H9 (cell line): ENCODE data around the gene TSC2. TPM values are rescaled to one million over a fixed set of nuclear protein-coding genes. Genes with fewer than 3 reads are reported as not detected.

ENCODE experiments used
- DNase-seq: peaks from one replicate; pipeline ENCODE4 v3.0.0-alpha.2; 2017
- H2AFZ ChIP-seq: one replicate; pipeline ENCODE4 v1.6.1; 2013; ENCODE audit warnings: mild to moderate bottlenecking, low read length, control low read depth, moderate library complexity
- H2AK5ac ChIP-seq: 2 replicates; pipeline ENCODE4 v1.6.1; 2013; ENCODE audit warnings: low read length, control low read depth, mixed read lengths; ENCODE audit not compliant: insufficient read length
- H2BK120ac ChIP-seq: one replicate; pipeline ENCODE4 v1.6.1; 2013; ENCODE audit warnings: low read depth, mild to moderate bottlenecking, low read length, control low read depth, inconsistent platforms; ENCODE audit not compliant: poor library complexity, severe bottlenecking
- H2BK12ac ChIP-seq: 2 replicates; pipeline ENCODE4 v1.6.1; 2013; ENCODE audit warnings: low read length, control low read depth, mixed read lengths, low read depth; ENCODE audit not compliant: insufficient read length
- H2BK15ac ChIP-seq: 2 replicates; pipeline ENCODE4 v1.6.1; 2013; ENCODE audit warnings: low read depth, low read length, control low read depth
- H2BK20ac ChIP-seq: one replicate; pipeline ENCODE4 v1.6.1; 2013; ENCODE audit warnings: low read depth, mild to moderate bottlenecking, low read length, control low read depth, inconsistent platforms; ENCODE audit not compliant: poor library complexity, severe bottlenecking
- H2BK5ac ChIP-seq: 2 replicates; pipeline ENCODE4 v1.6.1; 2013; ENCODE audit warnings: low read length, control low read depth, mixed read lengths; ENCODE audit not compliant: insufficient read length
- H3K14ac ChIP-seq: 2 replicates; pipeline ENCODE4 v1.6.1; 2013; ENCODE audit warnings: low read length, control low read depth; ENCODE audit not compliant: insufficient read depth
- H3K18ac ChIP-seq: 2 replicates; pipeline ENCODE4 v1.6.1; 2013; ENCODE audit warnings: low read depth, mild to moderate bottlenecking, mixed read lengths, low read length, control low read depth; ENCODE audit not compliant: insufficient read length
- H3K23ac ChIP-seq: 2 replicates; pipeline ENCODE4 v1.6.1; 2013; ENCODE audit warnings: low read length, control low read depth, mixed read lengths, low read depth; ENCODE audit not compliant: insufficient read length
- H3K23me2 ChIP-seq: 2 replicates; pipeline ENCODE4 v1.6.1; 2013; ENCODE audit warnings: low read depth, mild to moderate bottlenecking, mixed read lengths, low read length, control low read depth; ENCODE audit not compliant: insufficient read length, poor library complexity, severe bottlenecking
- H3K27ac ChIP-seq: 2 replicates; pipeline ENCODE4 v1.5.1; 2013; ENCODE audit warnings: low read length, control low read depth, mixed read lengths, low read depth; ENCODE audit not compliant: insufficient read length
- H3K27me3 ChIP-seq: 2 replicates; pipeline ENCODE4 v1.6.1; 2013; ENCODE audit warnings: low read length, control low read depth, inconsistent platforms; ENCODE audit not compliant: insufficient read depth
- H3K4ac ChIP-seq: 2 replicates; pipeline ENCODE4 v1.6.1; 2013; ENCODE audit warnings: low read depth, mild to moderate bottlenecking, control low read depth, inconsistent platforms, low read length, moderate library complexity
- H3K4me1 ChIP-seq: 2 replicates; pipeline ENCODE4 v1.6.1; 2013; ENCODE audit warnings: low read length, control low read depth, inconsistent platforms; ENCODE audit not compliant: insufficient read depth
- H3K4me2 ChIP-seq: 2 replicates; pipeline ENCODE4 v1.6.1; 2013; ENCODE audit warnings: low read length, control low read depth, mixed read lengths; ENCODE audit not compliant: insufficient read length, insufficient read depth
- H3K56ac ChIP-seq: 2 replicates; pipeline ENCODE4 v1.6.1; 2013; ENCODE audit warnings: low read depth, mild to moderate bottlenecking, mixed read lengths, low read length, control low read depth; ENCODE audit not compliant: insufficient read length
- H3K79me1 ChIP-seq: 2 replicates; pipeline ENCODE4 v1.6.1; 2013; ENCODE audit warnings: low read depth, mild to moderate bottlenecking, moderate library complexity, low read length, control low read depth, inconsistent platforms; ENCODE audit not compliant: insufficient read depth, poor library complexity, severe bottlenecking
- H3K79me2 ChIP-seq: 2 replicates; pipeline ENCODE4 v1.6.1; 2013; ENCODE audit warnings: low read length, control low read depth, inconsistent platforms; ENCODE audit not compliant: insufficient read depth
- H3K9ac ChIP-seq: 2 replicates; pipeline ENCODE4 v1.6.1; 2013; ENCODE audit warnings: low read length, control low read depth, mixed read lengths; ENCODE audit not compliant: insufficient read length; ENCODE audit errors: extremely low read depth
- H3K9me3 ChIP-seq: one replicate; pipeline ENCODE4 v1.6.1; 2013; ENCODE audit warnings: low read depth, low read length, inconsistent platforms; ENCODE audit not compliant: control insufficient read depth
- H3T11ph ChIP-seq: one replicate; pipeline ENCODE4 v1.6.1; 2013; ENCODE audit warnings: mild to moderate bottlenecking, low read length, control low read depth, inconsistent platforms
- H4K20me1 ChIP-seq: one replicate; pipeline ENCODE4 v1.6.1; 2013; ENCODE audit not compliant: control insufficient read depth, insufficient read length, insufficient read depth
- H4K5ac ChIP-seq: 2 replicates; pipeline ENCODE4 v1.6.1; 2013; ENCODE audit warnings: low read depth, mild to moderate bottlenecking, mixed read lengths, low read length, control low read depth; ENCODE audit not compliant: insufficient read length
- H4K8ac ChIP-seq: replicated peaks from 2 replicates; pipeline ENCODE4 v1.6.1; 2013; ENCODE audit warnings: low read length, control low read depth, mixed read lengths, low read depth; ENCODE audit not compliant: insufficient read length
- H4K91ac ChIP-seq: 2 replicates; pipeline ENCODE4 v1.6.1; 2013; ENCODE audit warnings: low read depth, mild to moderate bottlenecking, moderate library complexity, mixed read lengths, low read length, control low read depth; ENCODE audit not compliant: insufficient read length
- H3K27ac Mint-ChIP-seq, 3 experiments: 2 replicates in 2 of 3; 3 replicates in 1 of 3; pipeline ENCODE4 v1.8.0; 2020 to 2021; ENCODE audit warnings: mixed read lengths in 3 of 3, mild to moderate bottlenecking in 1 of 3, moderate library complexity in 1 of 3
- H3K27me3 Mint-ChIP-seq: 2 replicates; pipeline ENCODE4 v1.8.0; 2021; ENCODE audit warnings: low read depth, mild to moderate bottlenecking, moderate library complexity, mixed read lengths
- H3K36me3 Mint-ChIP-seq, 3 experiments: 2 replicates in 2 of 3; 3 replicates in 1 of 3; pipeline ENCODE4 v1.8.0; 2020 to 2021; ENCODE audit warnings: low read depth in 3 of 3, mixed read lengths in 3 of 3; ENCODE audit not compliant: insufficient read depth in 1 of 3
- H3K4me1 Mint-ChIP-seq, 2 experiments: 2 replicates each; pipeline ENCODE4 v1.8.0; 2020; ENCODE audit warnings: mixed read lengths in 2 of 2
- H3K4me3 Mint-ChIP-seq, 2 experiments: 2 replicates in 1 of 2; 3 replicates in 1 of 2; pipeline ENCODE4 v1.8.0; 2020 to 2021; ENCODE audit warnings: mild to moderate bottlenecking in 2 of 2, mixed read lengths in 2 of 2, moderate library complexity in 1 of 2
- H3K9me3 Mint-ChIP-seq, 2 experiments: 2 replicates in 1 of 2; 3 replicates in 1 of 2; pipeline ENCODE4 v1.8.0; 2020; ENCODE audit warnings: mild to moderate bottlenecking in 2 of 2, mixed read lengths in 2 of 2, moderate library complexity in 1 of 2
- WGBS: extraction: QIAGEN DNeasy Blood & Tissue Kit; methylation state at CpG from one replicate; pipeline ENCODE4 v1.1.7; 2013; ENCODE audit warnings: missing lambda C conversion rate, low lambda C conversion rate, mixed read lengths; ENCODE audit not compliant: insufficient read length; ENCODE audit errors: extremely low coverage; 5-methylcytosine and 5-hydroxymethylcytosine counted together
- total RNA-seq: library from RNA; stranded (reverse); gene quantifications from 2 replicates; pipeline ENCODE4 v1.2.1, GENCODE V29; 2021
- TF ChIP-seq, protein P1 (sequence below): fragments of 200-600 bp; sonication (generic); conservative IDR thresholded peaks from 3 replicates; pipeline ENCODE4 v1.8.0; 2021; ENCODE audit warnings: antibody characterized with exemption, mild to moderate bottlenecking

TSC2 gene
- total RNA-seq, 1 experiment from 2014 or later = 122 TPM

DNA sequence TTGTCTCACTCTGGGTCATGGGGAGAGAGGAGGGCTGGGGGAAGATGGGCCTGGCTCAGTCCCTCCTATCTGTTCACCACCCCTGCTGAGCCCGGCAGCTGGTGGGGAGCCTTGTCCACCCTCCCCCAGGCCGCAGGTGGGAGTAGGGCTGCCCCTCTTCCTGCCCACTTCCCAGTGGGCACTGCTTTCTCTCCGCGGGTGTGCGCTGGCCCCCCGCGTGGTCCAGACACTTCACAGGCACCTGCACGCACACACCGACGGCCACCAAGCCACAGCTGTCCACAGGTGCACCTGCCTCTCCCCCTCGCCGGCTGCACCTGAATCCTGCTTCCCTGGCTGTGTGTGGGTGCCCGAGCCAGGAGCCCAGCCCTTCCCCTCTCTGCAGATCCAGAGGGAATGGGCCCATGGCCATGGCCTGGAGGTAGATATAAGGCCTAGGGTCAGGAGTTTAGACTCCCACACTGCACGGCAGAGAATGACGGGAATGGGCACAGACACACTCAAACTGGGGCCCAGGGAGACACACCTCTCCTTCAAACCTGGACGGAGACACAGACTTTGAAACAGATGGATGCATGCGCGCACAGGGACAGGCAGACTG is 19.1 kb upstream of the TSC2 start:
- no peak overlapping the region for H3K27ac ChIP-seq
- no peak overlapping the region for H4K5ac ChIP-seq
- H3K9ac ChIP-seq = no peak overlapping the region
- no peak overlapping the region for H4K91ac ChIP-seq
- peaks cover 7% of the 10 kb centered on the region; the same call in 1 of the 2 replicates for H3K27me3 ChIP-seq
- H3K56ac ChIP-seq = no peak overlapping the region
- Mint-ChIP-seq H3K27me3 (peaks cover 31% of the 10 kb centered on the region), H3K4me3 (no peak overlapping the region; a peak in 1 of 5 replicates), H3K27ac (no peak overlapping the region), H3K36me3 (no peaks in the 10 kb centered on the region), H3K9me3 (no peaks in the 10 kb centered on the region; a peak in 1 of 5 replicates), H3K4me1 (peaks cover 10 to 13% of the 10 kb centered on the region in 2 experiments)
- no peaks in the 10 kb centered on the region for H3K9me3 ChIP-seq
- H2BK15ac ChIP-seq = no peak overlapping the region
- H4K8ac ChIP-seq = no peak overlapping the region
- TF ChIP-seq, protein P1, sequence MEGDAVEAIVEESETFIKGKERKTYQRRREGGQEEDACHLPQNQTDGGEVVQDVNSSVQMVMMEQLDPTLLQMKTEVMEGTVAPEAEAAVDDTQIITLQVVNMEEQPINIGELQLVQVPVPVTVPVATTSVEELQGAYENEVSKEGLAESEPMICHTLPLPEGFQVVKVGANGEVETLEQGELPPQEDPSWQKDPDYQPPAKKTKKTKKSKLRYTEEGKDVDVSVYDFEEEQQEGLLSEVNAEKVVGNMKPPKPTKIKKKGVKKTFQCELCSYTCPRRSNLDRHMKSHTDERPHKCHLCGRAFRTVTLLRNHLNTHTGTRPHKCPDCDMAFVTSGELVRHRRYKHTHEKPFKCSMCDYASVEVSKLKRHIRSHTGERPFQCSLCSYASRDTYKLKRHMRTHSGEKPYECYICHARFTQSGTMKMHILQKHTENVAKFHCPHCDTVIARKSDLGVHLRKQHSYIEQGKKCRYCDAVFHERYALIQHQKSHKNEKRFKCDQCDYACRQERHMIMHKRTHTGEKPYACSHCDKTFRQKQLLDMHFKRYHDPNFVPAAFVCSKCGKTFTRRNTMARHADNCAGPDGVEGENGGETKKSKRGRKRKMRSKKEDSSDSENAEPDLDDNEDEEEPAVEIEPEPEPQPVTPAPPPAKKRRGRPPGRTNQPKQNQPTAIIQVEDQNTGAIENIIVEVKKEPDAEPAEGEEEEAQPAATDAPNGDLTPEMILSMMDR = no peak
- H2BK5ac ChIP-seq = no peak overlapping the region
- H3K18ac ChIP-seq = no peak overlapping the region
- no peak overlapping the region for H2BK120ac ChIP-seq
- no peaks in the 10 kb centered on the region for H4K20me1 ChIP-seq
- H2AFZ ChIP-seq = no peak overlapping the region
- H3K79me1 ChIP-seq = no peaks in the 10 kb centered on the region
- H3K14ac ChIP-seq = no peak overlapping the region
- H3K79me2 ChIP-seq = no peaks in the 10 kb centered on the region
- no peak overlapping the region for H3K4me2 ChIP-seq
- H2BK20ac ChIP-seq = no peak overlapping the region
- no peak overlapping the region for H3T11ph ChIP-seq
- peaks cover 3% of the 10 kb centered on the region for H3K23me2 ChIP-seq
- no peak overlapping the region for H3K4ac ChIP-seq
- no peak overlapping the region for H2AK5ac ChIP-seq
- H3K4me1 ChIP-seq = no peaks in the 10 kb centered on the region; the same call in 1 of the 2 replicates
- no peak overlapping the region for H2BK12ac ChIP-seq
- no peak for DNase-seq
- no CpG with 5 or more reads among the region's 18 CpGs for WGBS
- no peak overlapping the region for H3K23ac ChIP-seq
